ENCODE results near the gene TRUB2. TPM values are rescaled to one million over a fixed set of nuclear protein-coding genes. Genes with fewer than 3 reads are reported as not detected.

The TRUB2 gene
- polyA plus RNA-seq, 1 experiment = 25.9 TPM

DNA sequence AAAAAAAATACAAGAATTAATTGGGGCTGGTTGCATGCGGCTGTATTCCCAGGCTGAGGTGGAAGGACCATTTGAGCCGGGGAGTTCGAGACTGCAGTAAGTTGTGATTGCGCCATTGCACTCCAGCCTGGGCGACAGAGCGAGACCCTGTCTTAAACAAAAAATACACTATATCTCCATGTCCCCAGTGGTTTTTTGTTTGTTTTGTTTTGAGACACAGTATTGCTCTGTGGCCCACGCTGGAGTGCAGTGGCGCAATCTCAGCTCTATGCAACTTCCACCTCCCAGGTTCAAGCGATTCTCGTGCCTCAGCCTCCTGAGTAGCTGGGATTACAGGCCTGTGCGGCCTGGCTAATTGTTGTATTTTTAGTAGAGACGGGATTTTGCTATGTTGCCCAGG is 1.5 kb upstream of the TRUB2 start:
- Histone ChIP-seq H3K36me3 (ENCODE audit: control insufficient read depth, insufficient read depth, low read length) (peaks cover 9% of the 10 kb centered on the region), H3K4me3 (ENCODE audit: low read depth, low read length) (peak overlapping the region; percentile 64), H3K27me3 (ENCODE audit: control insufficient read depth, insufficient read depth, low read length) (no peaks in the 10 kb centered on the region)
- DNase-seq (ENCODE audit: low read depth) = no peak
- TF ChIP-seq, protein P1, sequence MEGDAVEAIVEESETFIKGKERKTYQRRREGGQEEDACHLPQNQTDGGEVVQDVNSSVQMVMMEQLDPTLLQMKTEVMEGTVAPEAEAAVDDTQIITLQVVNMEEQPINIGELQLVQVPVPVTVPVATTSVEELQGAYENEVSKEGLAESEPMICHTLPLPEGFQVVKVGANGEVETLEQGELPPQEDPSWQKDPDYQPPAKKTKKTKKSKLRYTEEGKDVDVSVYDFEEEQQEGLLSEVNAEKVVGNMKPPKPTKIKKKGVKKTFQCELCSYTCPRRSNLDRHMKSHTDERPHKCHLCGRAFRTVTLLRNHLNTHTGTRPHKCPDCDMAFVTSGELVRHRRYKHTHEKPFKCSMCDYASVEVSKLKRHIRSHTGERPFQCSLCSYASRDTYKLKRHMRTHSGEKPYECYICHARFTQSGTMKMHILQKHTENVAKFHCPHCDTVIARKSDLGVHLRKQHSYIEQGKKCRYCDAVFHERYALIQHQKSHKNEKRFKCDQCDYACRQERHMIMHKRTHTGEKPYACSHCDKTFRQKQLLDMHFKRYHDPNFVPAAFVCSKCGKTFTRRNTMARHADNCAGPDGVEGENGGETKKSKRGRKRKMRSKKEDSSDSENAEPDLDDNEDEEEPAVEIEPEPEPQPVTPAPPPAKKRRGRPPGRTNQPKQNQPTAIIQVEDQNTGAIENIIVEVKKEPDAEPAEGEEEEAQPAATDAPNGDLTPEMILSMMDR (IDR thresholded peaks at IDR 0.05; ENCODE audit: insufficient read depth, low read depth, low read length) = no peak
- ChIA-PET CTCF (interaction anchor here (0.9 to 1.6 kb wide), 2 partner anchors 10 to 26 kb away, joined by 3 to 4 read pairs; no protein-coding TSS in a partner anchor), POLR2A (no interaction called here)

DNA sequence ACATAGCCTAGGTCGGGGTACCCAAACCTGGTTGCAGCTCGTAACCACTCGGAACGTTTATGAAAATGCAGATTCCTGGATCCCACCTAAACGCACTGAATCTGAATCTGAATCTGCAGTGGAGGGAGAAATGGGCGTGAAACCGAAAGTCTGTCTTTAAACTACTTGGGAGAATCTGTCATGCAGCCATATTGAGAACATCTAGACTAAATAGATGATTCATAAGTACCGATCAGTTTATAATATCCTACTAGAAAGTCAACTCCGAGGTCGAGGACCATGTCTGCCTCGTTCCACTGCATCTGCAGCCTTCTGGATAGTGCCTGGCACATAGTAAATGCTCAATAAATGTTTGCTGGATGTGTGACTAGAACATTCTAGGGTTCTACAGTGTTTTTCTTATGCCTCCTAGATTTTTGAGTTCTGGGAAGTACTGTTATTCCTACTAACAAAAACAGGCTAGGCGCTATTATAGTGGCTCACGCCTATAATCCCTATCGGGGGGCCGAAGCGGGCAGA is 1.0 kb upstream of the TRUB2 start:
- H3K4me3 ChIP-seq (ENCODE audit: low read depth, low read length) = peak overlapping the region; percentile 64
- ChIA-PET POLR2A (no interaction called here), CTCF (interaction anchor here (0.9 kb wide), 1 partner anchor 26 kb away, joined by 3 read pairs; no protein-coding TSS in a partner anchor)
- H3K27me3 ChIP-seq (ENCODE audit: control insufficient read depth, insufficient read depth, low read length) = no peaks in the 10 kb centered on the region
- TF ChIP-seq, protein P1 (IDR thresholded peaks at IDR 0.05; ENCODE audit: insufficient read depth, low read depth, low read length) = no peak
- peaks cover 8% of the 10 kb centered on the region for H3K36me3 ChIP-seq (ENCODE audit: control insufficient read depth, insufficient read depth, low read length)
- no peak for DNase-seq (ENCODE audit: low read depth)

DNA sequence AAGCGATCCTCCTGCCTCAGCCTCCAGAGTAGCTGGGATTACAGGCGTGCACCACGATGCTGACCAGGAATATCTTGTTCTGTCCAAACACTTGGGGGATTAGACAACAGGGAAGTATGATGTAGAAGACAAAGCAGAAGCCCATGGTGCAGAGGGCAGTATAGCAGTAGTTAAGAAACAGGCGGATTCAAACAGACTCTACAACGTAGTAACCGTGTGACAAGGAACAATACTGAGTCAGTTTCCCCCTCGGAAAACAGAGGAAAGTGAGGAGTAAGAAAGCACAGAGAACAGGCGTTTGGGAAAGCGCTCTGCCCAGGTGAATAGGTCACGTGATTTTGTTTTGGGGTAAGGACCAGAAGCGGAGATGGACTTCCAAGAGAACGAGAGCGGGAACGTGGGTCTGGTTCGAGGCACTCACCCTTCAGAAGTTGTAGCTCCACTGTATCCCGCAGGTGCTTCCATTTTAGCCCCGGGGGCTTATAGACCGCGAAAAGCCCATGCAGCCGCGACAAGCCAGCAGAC is 306 bp downstream of the TRUB2 start:
- H3K36me3 ChIP-seq (ENCODE audit: control insufficient read depth, insufficient read depth, low read length) = peaks cover 6% of the 10 kb centered on the region
- POLR2A ChIA-PET = no interaction called here
- no peaks in the 10 kb centered on the region for H3K27me3 ChIP-seq (ENCODE audit: control insufficient read depth, insufficient read depth, low read length)
- no peak for DNase-seq (ENCODE audit: low read depth)
- H3K4me3 ChIP-seq (ENCODE audit: low read depth, low read length) = peak overlapping the region; percentile 64
- TF ChIP-seq, protein P1 (IDR thresholded peaks at IDR 0.05; ENCODE audit: insufficient read depth, low read depth, low read length) = no peak
- CTCF ChIA-PET = interaction anchor here (0.5 to 1.2 kb wide), 3 partner anchors 25 to 153 kb away, joined by 3 read pairs; no protein-coding TSS in a partner anchor

DNA sequence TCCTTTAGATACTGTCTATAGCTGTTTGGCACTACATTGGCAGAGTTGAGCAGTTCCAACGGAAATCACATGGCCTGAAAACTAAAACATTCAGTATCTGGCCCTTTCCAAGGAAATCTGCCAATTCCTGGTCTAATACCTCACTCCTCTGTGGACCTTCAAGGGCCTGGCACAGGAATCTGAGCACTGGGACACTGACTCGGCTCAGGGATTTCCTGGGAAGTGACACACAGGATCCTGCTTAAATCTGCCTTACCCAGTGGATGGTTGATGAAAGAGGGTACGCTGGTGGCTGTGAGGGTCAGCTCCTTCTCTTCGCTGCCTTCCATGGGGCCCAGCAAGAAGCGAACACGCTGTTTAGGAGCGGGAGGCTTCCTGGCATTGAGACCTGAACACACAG is 904 bp downstream of the TRUB2 start:
- ChIA-PET POLR2A (no interaction called here), CTCF (interaction anchor here (0.5 to 1.2 kb wide), 2 partner anchors 26 to 152 kb away, joined by 3 read pairs; no protein-coding TSS in a partner anchor)
- Histone ChIP-seq H3K4me3 (ENCODE audit: low read depth, low read length) (peak overlapping the region; percentile 64), H3K36me3 (ENCODE audit: control insufficient read depth, insufficient read depth, low read length) (peaks cover 9% of the 10 kb centered on the region), H3K27me3 (ENCODE audit: control insufficient read depth, insufficient read depth, low read length) (no peaks in the 10 kb centered on the region)
- no peak for DNase-seq (ENCODE audit: low read depth)
- TF ChIP-seq, protein P1 (IDR thresholded peaks at IDR 0.05; ENCODE audit: insufficient read depth, low read depth, low read length) = no peak

DNA sequence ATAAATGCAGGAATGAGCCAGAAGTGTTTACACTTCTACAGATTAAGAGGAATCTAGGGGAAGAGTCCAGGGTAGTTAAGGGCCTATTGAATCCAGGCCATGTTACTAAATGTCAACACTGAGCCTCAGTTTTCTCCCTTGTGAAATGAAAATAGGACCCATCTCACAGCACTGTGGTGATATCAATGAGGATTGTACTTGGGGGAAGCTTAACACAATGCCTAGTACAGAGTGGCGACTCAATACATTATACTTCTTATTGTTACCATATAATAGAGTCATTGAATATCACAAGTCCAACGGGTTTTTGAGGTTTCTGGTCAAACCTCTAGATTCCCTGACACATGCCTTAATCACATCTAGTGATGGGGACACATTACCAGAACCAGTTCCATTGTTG is 4.6 kb downstream of the TRUB2 start:
- ChIA-PET CTCF (no interaction called here), POLR2A (no interaction called here)
- no peaks in the 10 kb centered on the region for H3K27me3 ChIP-seq (ENCODE audit: control insufficient read depth, insufficient read depth, low read length)
- DNase-seq (ENCODE audit: low read depth) = no peak
- peaks cover 10% of the 10 kb centered on the region for H3K36me3 ChIP-seq (ENCODE audit: control insufficient read depth, insufficient read depth, low read length)
- TF ChIP-seq, protein P1 (IDR thresholded peaks at IDR 0.05; ENCODE audit: insufficient read depth, low read depth, low read length) = no peak
- no peak overlapping the region for H3K4me3 ChIP-seq (ENCODE audit: low read depth, low read length)

Measured in BJ (cell line).